ENCODE results near the gene HAPLN2. TPM values are rescaled to one million over a fixed set of nuclear protein-coding genes. Genes with fewer than 3 reads are reported as not detected.

HAPLN2 gene
- total RNA-seq (2022; extraction: Qiagen RNA extraction): 0.13 to 0.29 TPM (median 0.20 TPM) in 4 of 5 replicates, not detected in the other

GRCh38 chr1:156618853-156619581, at the start of gene HAPLN2:
HAPLN2 (plus strand) TSS chr1:156619415; CDS start chr1:156623491, 4,076 bp downstream.

GRCh38 chr1:156571919-156572662, 47.1 kb upstream of the HAPLN2 start, which contains the start of gene IQGAP3:
IQGAP3 (minus strand) TSS chr1:156572565; CDS start chr1:156572529, 36 bp downstream.

GRCh38 chr1:156579472-156579871, 39.7 kb upstream of the HAPLN2 start, which contains the start of gene TTC24:
TTC24 (plus strand) TSS chr1:156579723; CDS start chr1:156581365, 1,642 bp downstream.

GRCh38 chr1:156591432-156592157, 27.6 kb upstream of the HAPLN2 start, which contains the start of gene NAXE:
NAXE (plus strand) TSS chr1:156591776; CDS start chr1:156591805, 29 bp downstream.

GRCh38 chr1:156601122-156601830, 17.9 kb upstream of the HAPLN2 start, which contains the start of gene GPATCH4:
GPATCH4 (minus strand) TSS chr1:156601479.

GRCh38 chr1:156641761-156642264, 22.6 kb downstream of the HAPLN2 start, which contains the start of gene BCAN:
BCAN (plus strand) TSS chr1:156642117; CDS start chr1:156646055, 3,938 bp downstream.

Other genes starting within 250 kb of the HAPLN2 start
- gene MEF2D, start 118.6 kb upstream of the HAPLN2 start, total RNA-seq (2022; extraction: Qiagen RNA extraction): 24.3 to 33.5 TPM (median 30.3 TPM) in 5 replicates
- 13.7 to 19.1 TPM (median 15.6 TPM) in 5 replicates for gene IQGAP3, start 46.9 kb upstream of the HAPLN2 start, total RNA-seq (2022; extraction: Qiagen RNA extraction)
- gene TTC24, start 39.7 kb upstream of the HAPLN2 start, total RNA-seq (2022; extraction: Qiagen RNA extraction): not detected in 5 replicates
- gene NAXE, start 27.6 kb upstream of the HAPLN2 start, total RNA-seq (2022; extraction: Qiagen RNA extraction): 141 to 177 TPM (median 166 TPM) in 5 replicates
- 59.2 to 93.7 TPM (median 63.4 TPM) in 5 replicates for gene GPATCH4, start 17.9 kb upstream of the HAPLN2 start, total RNA-seq (2022; extraction: Qiagen RNA extraction)
- 0.06 to 0.15 TPM (median 0.10 TPM) in 4 of 5 replicates, not detected in the other for gene BCAN, start 22.7 kb downstream of the HAPLN2 start, total RNA-seq (2022; extraction: Qiagen RNA extraction)
- 0.97 to 1.2 TPM (median 1.1 TPM) in 5 replicates for gene NES, start 58.0 kb downstream of the HAPLN2 start, total RNA-seq (2022; extraction: Qiagen RNA extraction)
- gene CRABP2, start 86.2 kb downstream of the HAPLN2 start, total RNA-seq (2022; extraction: Qiagen RNA extraction): 7.6 to 12.4 TPM (median 7.9 TPM) in 5 replicates
- gene METTL25B, start 109.1 kb downstream of the HAPLN2 start, total RNA-seq (2022; extraction: Qiagen RNA extraction): 22.7 to 25.3 TPM (median 24.5 TPM) in 5 replicates
- 38.1 to 53.1 TPM (median 40.2 TPM) in 5 replicates for gene ISG20L2, start 109.4 kb downstream of the HAPLN2 start, total RNA-seq (2022; extraction: Qiagen RNA extraction)
- gene MRPL24, start 121.7 kb downstream of the HAPLN2 start, total RNA-seq (2022; extraction: Qiagen RNA extraction): 170 to 214 TPM (median 194 TPM) in 5 replicates
- 403 to 447 TPM (median 425 TPM) in 5 replicates for gene HDGF, start 132.3 kb downstream of the HAPLN2 start, total RNA-seq (2022; extraction: Qiagen RNA extraction)
- gene PRCC, start 148.1 kb downstream of the HAPLN2 start, total RNA-seq (2022; extraction: Qiagen RNA extraction): 70.1 to 77.8 TPM (median 71.0 TPM) in 5 replicates
- gene SH2D2A, start 197.4 kb downstream of the HAPLN2 start, total RNA-seq (2022; extraction: Qiagen RNA extraction): 2.9 to 4.2 TPM (median 3.4 TPM) in 5 replicates
- gene INSRR, start 239.7 kb downstream of the HAPLN2 start, total RNA-seq (2022; extraction: Qiagen RNA extraction): not detected in 5 replicates
- gene NTRK1, start 241.4 kb downstream of the HAPLN2 start, total RNA-seq (2022; extraction: Qiagen RNA extraction): 0.10 to 0.15 TPM (median 0.13 TPM) in 5 replicates

Measured in A549 treated with AZD2906 at 1 μM for 4 hours (cell line).